Skin epidermis (tissue), 12 donors: ENCODE results near the gene FBXO41.

Source experiments
- H3K27ac ChIP-seq, 21 experiments: fragments of 200-600 bp; sonication (generic) in 11 of 21; one replicate each; pipeline ENCODE4 v1.5.0; 2020; ENCODE audit warnings: mild to moderate bottlenecking in 3 of 21, inconsistent platforms in 2 of 21, moderate library complexity in 2 of 21
- H3K4me3 ChIP-seq, 7 experiments: fragments of 200-600 bp; sonication (generic) in 2 of 7; one replicate each; pipeline ENCODE4 v1.5.0; 2020; ENCODE audit warnings: inconsistent platforms in 2 of 7, mild to moderate bottlenecking in 2 of 7, moderate library complexity in 1 of 7

Gene FBXO41

DNA sequence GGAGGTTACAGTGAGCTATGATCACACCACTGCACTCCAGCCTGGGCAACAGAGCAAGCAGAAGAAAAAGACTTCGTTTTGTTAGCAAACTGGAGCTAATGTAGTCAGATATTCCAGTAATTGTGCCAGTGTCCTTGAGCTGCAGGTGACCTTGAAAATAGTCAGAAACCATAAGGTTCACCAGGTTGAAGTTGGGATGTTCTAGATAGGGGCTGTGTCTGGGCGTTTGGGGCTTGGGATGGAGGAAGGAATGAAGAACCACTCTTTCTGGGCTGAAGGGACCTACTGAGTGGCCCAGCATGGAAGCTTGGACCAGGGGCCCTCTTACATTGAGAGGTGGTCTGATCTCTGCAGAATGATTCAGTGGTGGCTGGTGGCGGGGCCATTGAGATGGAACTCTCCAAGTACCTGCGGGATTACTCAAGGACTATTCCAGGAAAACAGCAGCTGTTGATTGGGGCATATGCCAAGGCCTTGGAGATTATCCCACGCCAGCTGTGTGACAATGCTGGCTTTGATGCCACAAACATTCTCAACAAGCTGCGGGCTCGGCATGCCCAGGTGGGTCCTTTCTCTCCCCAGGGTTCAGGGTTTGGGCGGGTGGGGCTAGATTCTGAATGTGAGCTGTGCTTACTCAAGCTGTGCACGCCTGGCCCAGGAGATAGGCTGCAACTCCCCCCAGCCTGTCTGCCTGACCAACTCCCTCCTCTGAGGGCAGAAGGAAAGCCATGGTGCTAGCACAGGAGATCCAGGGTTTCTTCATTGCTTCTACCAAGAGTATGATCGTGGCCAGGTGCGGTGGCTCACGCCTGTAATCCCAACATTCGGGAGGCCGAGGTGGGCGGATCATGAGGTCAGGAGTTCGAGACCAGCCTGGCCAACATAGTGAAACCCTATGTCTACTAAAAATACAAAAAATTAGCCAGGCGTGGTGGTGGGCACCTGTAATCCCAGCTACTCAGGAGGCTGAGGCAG lies 33.1 kb downstream of the FBXO41 start:
- H3K4me3 ChIP-seq, result no peak overlapping the region
- H3K27ac ChIP-seq, result no peak overlapping the region

DNA sequence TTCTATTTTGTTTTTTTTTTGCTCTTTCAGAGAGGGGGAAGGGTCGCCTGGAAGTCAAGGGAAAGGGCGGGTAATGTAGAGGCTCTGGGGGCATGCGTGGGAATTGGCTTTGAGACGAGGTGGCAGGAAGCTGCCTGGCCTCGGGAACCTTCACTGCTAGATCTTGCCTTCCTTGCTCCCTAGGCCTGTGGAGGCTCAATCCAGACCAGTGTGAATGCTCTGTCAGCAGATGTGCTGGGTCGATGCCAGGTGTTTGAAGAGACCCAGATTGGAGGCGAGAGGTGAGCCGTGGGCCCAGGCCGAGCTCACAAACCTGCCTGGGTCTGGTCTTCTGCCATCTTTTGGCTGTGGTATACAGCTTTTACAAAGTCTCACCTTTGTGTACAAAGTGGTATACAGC lies 34.6 kb downstream of the FBXO41 start:
- H3K27ac ChIP-seq, result no peak overlapping the region
- no peak overlapping the region for H3K4me3 ChIP-seq

DNA sequence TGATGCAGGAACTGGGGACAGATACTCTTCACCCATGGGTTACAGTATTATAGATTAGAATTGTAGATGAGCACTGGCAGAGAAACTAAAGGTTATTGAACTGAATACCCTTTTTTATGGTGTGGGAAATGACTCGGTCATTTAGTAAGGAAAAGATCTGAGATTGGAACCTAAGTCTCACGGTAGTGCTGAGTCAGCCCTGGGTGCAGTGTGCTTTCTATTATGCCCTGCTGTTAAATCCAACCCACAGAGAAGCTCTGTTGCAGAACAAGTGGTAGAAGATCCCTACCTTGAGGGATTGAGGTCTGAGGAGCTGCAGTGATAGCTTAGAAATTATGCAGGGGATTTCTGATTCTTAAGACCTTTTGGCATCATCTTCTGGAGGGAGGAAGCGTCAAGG lies 37.4 kb downstream of the FBXO41 start:
- Histone ChIP-seq H3K27ac (no peak overlapping the region), H3K4me3 (no peak overlapping the region)

DNA sequence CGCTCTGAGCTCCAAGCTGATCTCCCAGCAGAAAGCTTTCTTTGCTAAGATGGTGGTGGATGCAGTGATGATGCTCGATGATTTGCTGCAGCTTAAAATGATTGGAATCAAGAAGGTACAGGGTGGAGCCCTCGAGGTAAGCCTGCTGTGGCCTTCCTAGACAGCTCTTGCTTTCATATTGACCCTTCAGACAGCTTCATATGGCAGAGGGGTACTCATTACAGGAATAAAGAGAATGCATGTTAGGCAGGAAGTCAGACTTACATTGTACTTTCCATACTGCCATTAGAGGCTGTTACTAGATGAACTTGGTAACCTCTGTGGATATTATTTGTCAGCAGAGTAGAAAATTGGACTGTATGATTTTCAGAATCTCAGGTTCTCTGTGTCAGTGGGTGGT lies 39.7 kb downstream of the FBXO41 start:
- H3K4me3 ChIP-seq, result no peak overlapping the region
- H3K27ac ChIP-seq, result no peak overlapping the region

DNA sequence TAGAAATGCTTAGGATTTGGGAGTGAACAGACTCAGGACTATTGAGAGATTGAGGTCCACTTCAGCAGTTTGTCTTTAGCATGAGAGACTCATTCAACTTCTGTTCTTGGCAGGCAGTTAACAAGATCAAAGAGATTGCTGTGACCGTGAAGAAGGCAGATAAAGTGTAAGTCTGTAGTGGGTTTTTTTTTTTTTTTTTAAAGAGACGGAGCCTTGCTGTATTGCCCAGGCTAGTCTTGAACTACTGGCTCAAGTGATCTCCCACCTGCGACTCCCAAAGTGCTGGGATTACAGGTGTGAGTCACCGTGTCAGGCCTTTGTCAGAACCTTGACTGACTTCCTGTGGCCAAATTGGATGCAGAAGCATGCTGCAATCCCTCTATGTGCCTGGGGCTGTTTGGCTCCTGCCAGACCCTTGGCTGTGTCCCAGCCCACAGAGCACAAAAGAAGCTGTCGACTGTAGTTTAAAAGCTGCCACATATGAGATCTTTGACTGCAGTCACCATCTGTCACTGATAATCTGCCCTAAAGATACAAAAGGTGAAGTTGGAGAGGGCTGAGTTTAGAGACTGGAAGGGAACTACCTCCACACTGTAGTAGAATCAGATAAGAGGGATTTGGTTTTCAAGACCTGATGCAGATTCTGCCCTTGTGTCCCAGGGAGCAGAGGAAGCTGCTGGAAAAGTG lies 40.3 kb downstream of the FBXO41 start:
- H3K27ac ChIP-seq, result no peak overlapping the region

DNA sequence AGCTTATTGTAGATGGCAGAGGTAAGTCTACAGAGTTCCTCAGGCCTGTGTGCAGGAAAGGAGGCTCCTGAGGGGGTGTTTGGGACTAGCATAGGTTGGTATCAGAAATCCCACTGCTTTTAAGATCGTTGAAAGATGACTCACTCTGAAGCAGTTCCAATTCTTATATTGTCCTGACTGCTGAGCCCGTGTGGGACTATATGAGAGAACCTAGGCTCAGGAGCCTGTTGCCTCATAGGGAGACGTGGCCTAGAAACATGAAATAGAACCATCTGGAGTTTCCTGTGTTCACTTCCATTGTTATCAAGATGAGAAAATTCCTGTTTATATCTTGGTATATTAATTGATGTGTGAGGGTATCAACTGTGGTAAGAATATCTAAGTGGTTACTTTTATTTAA lies 44.5 kb downstream of the FBXO41 start:
- Histone ChIP-seq H3K27ac (no peak overlapping the region), H3K4me3 (no peak overlapping the region)

More for the DNA sequence above, 40.3 kb downstream of the FBXO41 start:
- H3K4me3 ChIP-seq, result no peak overlapping the region

DNA sequence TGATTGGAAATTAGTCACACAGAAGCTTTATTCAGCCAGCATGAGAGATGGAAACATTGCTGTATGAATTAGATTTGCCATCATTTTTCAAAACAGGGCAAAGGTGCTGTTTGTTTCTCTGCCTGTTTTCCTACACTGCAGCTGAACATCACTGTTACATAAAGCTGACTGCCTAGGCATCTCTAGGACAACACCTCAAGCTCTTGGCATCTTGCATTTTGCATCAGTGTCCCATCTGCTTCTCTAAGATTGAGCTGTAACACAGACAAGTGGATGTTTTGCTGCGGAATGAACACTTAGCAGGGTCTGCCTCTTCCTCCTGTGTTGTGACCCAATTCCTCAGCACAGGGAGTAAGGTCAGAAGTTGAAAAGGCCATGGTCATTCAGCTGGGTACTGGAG lies 45.3 kb downstream of the FBXO41 start:
- Histone ChIP-seq H3K4me3 (no peak overlapping the region), H3K27ac (no peak overlapping the region)

DNA sequence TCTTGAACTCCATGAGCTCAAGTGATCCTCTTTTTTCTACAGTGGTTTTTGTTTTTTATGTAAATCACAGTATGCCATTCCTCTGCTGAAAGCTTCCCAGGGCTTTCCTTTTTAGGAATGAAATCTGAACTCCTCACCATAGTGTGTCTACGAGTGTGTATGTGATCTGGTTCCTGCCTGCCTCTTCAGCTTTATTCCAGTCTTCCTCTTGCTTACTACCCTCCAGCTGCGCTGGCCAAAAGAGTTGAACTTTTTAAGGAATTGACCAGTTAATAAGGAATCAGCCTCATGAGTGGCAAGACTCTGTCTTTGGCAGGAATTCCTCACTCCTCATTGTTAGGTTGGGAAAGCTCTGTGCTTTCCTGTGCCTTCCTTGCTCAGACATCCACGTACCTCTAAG lies 46.1 kb downstream of the FBXO41 start:
- Histone ChIP-seq H3K27ac (no peak overlapping the region), H3K4me3 (no peak overlapping the region)

DNA sequence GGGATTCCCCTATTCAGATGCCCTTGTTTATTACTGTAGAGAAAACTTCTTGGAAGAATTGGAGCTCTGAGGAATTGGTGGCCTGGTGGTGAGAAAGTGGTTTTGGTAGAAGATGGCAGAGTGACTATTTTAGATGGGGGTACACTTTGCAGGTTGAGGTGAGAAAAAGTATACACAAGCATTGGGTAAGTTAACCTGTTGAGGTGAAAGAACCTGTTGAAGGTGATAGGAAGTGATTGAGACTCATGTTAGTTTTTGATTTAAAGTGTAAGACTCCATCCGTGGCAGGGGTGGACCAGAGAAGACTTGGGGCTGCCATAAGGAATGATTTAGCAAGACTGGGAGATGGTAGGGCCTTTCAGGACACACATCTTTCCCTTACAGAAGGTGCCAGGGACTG lies 47.1 kb downstream of the FBXO41 start:
- Histone ChIP-seq H3K27ac (no peak overlapping the region), H3K4me3 (no peak overlapping the region)

DNA sequence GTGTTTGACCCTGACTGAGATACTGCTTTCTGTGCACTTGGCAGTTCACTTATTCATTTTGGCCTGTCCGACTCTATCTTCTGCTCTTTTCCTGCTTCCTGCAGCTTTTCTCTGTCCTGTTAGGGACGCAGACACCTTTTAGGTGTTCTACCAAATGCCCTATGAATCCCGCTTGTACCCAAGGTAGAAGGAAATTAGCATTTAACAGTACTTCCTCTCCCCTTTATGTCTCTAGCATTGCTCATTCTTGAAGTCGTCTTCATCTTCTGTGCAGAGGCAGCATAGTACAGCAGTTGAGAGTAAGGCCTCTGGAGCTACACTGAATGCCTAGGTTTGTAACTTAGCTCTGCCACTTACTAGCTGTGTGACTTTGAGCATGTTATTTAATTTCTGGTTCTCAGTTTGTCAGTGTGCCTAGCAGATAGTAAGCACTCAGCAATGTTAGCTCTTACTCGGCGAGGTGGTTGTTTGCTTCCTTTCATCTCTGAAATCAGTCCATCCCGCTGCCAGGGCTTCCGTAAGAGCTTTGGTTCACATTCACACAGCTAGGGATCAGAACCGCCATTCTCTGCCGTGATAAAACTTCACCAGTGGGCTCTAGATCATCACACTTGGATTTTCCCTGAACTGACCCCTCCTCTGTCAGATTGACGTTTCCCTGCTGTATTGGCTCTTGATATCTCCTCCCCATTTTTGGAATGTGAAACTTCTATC lies 48.8 kb downstream of the FBXO41 start:
- Histone ChIP-seq H3K4me3 (peak overlapping the region in 6 of 7 experiments; percentile 64 to 83 (median 74)), H3K27ac (peak overlapping the region in 13 of 21 experiments; percentile 22 to 98 (median 96))

DNA sequence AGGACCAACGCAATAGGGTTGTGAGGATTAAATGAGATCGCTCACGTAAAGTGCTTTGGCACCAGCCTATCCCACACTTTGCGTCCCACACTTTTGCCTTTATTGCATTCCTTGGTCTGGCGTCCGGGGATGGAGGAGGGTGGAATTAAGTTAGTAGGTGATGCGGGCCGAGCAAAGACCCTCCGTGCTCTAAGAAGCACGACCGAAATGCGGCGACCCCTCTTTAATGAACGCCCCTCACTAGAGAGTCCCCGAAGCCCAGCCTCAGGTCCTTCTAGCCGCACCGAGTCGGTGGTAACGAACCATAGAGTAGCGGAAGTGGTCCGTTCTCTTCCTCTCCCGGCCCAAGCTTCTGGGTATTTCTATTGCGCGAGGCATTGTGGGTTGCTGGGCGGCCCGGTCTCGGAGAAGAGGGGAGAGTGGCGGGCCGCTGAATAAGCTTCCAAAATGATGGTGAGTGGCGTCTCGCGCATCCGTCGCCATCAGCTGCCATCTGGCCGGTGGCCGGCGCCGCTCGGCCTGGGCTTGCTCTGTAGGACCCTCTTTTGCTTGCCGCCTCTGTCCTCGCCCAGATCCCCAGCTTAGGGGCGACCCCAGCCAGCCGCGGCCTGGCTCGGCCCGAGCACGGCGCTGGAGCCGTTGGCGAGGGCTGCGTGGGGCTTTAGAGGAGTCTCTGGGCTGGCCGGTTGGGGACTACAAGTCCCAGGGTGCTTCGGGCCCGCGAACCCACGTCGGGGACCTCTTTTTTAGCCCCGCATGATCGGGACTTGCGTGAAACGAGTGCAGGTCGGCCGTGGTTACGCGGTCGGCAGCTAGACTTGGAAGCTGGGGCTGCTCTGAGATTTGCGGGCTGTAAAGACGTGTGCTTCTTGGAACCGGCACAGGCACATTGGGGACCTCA lies 50.1 kb downstream of the FBXO41 start, which contains the start of gene CCT7:
Gene CCT7, plus strand, starts transcription at position 377 of the 901 bp plus-strand sequence. Its CDS starts 71 bp downstream, at position 448.
- Histone ChIP-seq H3K27ac (peak within 1 kb of the TSS; percentile 75 to 98 (median 96)), H3K4me3 (peak within 1 kb of the TSS; percentile 64 to 83 (median 82))

DNA sequence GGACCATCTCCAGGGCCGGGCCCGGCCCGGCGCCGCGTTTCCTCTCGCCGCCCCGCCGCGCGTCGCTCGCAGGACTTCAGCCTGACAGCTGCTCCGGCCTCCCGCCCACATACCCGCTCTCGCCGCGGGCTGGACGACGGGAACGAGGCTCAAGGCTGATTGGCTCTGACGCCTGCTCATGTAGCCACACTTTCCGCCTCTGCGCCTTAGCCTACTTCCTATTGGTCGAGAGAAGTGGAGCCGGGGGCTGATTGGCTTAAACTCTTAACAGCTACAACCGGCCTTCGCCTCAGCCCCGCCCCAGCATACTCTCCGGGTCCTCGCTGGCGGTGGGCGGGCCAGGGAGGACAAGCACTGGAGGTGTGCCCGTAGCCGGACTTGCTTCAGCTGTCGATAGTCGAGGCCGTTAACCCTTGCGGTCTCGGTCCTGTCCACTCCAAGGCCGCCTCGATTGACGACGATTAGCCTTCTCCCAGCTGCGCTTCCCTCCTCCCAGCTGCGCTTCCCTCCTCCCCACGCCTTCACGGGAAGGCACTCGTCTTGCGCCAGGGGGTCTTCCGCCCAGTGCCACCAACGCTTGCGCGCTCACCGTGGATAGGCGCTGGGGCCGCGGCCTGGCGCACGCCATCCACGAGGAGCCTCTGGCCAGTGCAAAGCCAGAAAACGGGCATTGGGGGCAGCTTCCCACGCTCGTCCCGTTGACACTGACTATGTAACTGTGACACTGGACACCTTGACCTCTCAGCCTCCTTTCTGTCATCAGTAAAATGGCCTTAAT lies 50.9 kb downstream of the FBXO41 start, which contains the start of gene PRADC1:
Gene PRADC1, minus strand, starts transcription at position 86 of the 778 bp plus-strand sequence. Its CDS starts 79 bp downstream, at position 7.
- H3K4me3 ChIP-seq, result peak within 1 kb of the TSS; percentile 64 to 83 (median 82)
- H3K27ac ChIP-seq, result peak within 1 kb of the TSS; percentile 75 to 98 (median 96)

DNA sequence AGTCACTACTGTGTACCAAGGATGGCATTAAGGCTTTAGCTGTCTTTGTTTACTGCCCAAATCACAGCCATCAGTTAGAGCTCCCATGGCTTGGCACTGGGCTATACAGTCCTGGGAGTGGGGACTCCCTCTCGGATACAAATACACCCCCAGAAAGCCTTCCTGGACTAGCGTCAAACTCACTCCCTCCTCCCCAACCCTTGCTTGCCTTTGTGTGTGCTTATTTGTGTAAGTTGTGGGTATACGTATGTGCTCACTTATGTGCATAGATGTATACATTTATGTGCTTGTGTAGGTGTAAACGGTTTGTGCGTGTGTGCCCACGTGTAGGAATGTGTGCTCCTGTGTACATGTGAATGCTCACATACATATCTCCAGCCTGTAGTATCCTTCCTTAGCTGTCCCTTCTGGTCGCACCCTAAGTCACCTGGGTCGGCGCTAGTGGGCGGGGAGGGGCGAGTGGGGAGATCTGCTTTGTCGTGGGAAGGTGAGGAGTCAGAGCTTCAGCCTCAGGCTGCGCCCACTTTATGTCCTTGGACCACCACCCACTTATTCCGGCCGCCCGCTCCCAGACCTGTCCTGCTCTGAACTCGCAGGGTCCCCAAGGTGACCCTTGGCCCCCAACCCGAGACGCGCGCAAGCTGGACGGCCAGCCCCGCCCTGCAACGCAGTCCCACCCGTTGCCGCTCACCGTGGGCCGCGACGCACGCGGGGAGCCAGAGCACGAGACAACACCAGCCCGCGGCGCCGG lies 51.7 kb downstream of the FBXO41 start:
- H3K27ac ChIP-seq, result peak overlapping the region in 20 of 21 experiments; percentile 12 to 93 (median 74)
- H3K4me3 ChIP-seq, result peak overlapping the region; percentile 64 to 83 (median 82)

DNA sequence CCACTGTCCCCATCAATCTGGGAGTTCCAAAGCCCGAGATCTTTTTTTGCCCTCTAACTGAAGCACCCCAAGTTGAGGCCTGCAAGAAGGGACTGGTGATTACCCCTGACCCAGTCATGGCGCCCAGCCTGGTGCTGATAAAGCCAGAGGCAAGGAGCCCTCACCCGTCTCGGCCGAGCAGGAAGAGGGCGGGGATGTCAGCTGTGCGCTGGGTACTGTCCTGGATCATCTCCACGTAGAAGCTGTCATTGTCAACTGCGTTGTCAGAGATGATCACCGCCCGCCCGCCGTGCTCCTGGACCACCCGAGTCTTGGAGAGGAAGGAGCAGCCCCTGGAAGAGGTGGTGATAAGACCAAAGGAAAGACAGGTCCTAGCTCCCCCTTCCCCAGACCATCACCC lies 55.6 kb downstream of the FBXO41 start:
- H3K27ac ChIP-seq, result no peak overlapping the region
- no peak overlapping the region for H3K4me3 ChIP-seq

DNA sequence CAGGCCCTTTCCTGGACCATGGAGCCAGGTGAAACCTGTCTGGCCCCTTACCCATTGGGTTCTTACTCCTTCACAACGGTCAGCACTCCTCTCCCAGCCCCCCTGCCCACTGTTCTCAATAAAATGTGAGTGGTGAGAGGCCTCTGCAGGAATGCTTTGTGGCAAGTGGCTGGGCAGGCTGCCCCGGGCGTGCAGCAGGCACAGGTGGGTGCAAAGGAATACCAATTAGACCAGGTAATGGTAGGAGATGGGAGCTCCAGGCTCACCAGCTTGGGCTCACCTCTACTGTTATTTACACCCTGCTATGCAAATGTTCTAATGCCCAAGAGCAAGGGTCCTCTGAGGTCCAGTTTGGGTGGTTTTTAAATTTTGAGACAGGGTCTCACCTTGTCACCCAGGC lies 57.2 kb downstream of the FBXO41 start:
- no peak overlapping the region for H3K27ac ChIP-seq
- H3K4me3 ChIP-seq, result no peak overlapping the region

DNA sequence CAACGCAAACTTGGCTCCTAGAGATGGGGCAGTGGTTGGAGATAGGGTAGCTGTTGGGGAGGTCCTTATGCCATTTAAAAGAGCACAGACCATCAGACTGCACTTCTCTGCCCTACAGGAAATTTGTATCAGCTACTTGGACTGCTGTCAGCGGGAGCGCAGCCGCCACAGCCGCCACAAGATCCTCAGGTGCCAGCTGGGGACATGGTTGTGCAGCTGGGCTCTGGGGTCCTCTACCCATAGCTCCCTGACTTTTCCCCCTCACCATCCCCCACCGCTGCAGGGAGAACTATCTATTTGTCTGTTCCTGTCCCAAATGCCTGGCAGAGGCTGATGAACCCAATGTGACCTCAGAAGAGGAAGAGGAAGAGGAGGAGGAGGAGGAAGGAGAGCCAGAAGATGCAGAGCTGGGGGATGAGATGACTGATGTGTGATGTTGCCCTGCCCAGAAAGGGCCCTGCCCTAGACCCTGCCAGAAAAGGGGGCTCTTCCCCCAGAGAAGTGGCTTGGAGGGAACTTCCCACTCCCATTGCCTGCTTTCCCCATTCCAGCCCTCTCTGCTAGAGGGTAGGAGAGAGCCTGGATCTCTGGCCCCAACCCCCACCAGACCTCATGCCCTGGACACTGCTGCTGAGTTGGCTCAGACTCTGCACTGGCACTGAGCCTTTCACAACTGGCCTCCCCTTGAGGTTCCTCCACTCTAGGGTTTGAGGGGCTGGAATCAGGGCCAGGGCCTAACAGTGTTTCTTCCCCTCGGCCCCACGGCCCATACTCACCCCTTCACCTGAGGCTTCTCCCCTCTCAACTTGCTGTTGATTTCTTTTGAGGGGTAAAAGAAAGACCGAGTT lies 58.5 kb downstream of the FBXO41 start:
- Histone ChIP-seq H3K27ac (no peak overlapping the region), H3K4me3 (no peak overlapping the region)

DNA sequence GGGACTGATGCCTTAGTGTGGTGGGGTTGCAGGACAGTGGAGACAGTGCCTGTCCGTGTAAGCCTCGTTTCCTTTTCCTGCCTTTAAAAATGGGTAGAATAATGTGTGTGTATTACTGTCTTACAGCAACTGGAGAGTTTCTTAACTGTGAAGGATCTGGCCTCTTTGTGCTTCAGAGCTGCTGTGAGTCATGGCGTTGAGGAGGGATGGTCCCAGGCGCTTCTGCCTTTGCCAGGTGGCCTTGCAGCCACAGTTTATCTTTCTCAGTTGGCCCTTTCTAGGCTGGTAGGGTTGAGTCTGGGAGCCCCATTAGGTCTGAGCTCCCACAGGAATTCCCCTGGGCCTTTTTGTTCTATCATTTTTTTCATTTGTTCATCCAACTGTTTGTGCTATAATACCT lies 60.5 kb downstream of the FBXO41 start:
- no peak overlapping the region for H3K27ac ChIP-seq
- no peak overlapping the region for H3K4me3 ChIP-seq
